AML-193 (cell line): ENCODE results near the gene SHISAL1.

Experiments used
- DNase-seq, 2 experiments: peaks; one replicate each; lab custom pipeline; 2025; lab: John Stamatoyannopoulos, UW

Gene SHISAL1

DNA sequence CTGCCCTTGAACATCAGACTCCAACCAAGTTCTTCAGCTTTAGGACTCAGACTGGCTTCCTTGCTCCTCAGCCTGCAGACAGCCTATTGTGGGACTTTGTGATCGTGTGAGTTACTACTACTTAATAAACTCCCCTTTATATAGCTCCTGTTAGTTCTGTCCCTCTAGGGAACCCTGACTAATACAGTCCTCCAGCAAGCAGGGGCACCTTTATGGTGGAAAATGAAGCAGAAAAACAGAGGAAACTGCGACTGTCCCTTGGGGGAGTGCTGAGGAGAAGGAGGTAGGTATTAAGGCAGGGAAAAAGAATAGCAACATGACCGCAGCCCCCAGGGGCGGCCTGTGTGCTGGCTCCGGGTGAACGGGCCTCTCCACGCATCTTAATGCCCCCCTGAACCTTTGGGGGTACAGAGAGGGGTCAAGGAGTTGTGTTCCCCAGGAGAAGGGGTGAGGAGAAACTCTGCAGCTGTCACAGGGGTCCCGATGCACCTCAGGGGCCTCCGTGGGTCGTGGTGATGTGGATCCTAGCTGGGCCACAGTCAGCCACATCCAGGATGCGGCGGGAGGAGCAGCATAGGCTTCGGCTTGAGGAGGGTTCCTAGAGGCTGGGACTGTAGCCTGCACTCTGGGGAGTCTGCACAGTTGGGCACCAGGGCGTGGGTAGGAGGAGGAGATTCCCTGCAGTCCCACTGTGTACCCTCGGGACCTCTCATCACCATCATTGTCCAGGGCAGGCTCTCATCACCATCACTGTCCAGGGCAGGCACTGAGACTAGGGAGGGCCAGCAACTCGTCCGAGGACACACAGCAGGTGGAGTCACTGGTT lies 34.3 kb downstream of the SHISAL1 start:
- no peak for DNase-seq

DNA sequence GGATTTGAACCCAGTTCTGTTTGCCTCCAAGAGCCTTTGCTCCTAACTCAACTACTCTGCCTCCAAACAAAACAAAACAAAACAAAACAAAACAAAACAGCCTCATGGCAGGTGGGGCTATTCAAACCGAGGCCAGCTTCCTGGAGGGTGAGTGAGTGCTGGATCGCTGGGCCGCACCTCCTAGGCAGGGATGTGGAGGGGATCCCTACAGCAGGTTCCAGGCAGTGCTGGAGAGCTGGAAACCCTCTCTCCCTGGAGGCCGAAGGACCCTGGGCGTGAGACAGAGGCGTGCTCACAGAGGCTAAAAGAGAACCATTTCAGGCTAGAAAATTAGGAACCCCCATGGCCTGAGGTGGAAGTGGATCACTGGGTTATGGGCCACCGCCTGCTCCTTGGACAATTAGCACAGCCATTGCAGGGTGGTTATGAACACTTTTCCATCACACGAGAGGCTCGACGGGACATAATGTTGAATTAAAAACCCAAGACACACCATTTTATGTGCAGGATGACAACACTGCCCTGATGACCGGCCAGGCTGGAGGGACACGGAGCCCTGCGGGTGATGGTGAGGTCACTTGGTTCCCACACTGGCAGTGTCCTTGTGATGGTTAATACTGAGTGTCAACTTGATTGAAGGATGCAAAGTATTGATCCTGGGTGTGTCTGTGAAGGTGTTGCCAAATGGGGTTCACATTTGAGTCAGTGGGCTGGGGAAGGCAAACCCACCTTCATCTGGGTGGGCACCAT lies 35.2 kb downstream of the SHISAL1 start:
- no peak for DNase-seq

DNA sequence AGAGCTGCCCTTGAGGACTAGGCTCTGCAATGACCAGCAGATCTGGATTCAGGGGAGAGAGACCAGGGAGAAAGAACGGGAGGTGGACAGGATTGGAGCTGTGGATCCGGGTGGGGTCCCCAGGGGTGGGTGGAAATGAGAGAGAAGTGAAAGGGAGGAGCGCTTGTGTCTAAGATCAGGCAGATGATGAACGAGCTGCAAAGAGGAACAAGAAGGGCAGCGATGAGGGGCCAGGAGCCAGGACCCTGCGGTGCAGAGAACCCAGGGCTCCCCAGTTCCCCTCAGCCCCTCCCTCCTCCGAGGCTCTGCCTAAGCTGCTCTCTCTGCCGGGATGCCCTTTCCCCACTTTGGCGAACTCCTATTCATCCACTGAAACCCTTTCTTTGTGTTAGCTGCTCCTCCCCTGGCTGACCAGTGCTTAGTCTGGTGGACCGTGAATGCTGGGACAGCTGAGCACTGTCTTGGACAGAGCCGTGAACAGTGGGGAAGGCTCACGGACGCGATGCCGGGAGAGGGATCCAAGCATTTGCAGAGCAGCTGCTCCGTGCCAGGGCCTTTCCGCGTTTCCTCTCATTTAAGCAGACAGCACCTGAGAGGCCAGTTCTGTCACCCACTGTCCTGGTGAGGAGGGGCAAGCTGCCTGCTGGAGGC lies 35.9 kb downstream of the SHISAL1 start:
- DNase-seq, result no peak

DNA sequence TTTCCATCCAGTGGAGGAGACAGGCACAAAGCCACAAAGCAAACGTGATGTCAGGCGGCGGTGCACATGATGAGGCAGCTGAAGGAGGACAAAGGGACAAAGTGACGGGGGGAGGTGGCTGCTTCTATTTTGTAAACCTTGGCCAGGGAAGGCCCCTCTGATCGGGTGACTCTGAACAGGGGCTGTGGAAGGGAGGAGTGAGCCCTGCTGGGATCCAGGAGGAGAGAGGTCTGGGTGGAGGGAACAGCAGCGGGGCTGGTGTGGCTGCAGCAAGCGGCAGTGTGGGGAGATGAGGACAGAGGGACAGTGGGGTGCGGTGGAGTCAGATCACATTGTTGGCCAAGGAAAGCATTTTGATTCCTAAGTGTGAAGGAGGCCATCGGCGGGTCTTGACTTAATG lies 36.7 kb downstream of the SHISAL1 start:
- DNase-seq, result no peak

DNA sequence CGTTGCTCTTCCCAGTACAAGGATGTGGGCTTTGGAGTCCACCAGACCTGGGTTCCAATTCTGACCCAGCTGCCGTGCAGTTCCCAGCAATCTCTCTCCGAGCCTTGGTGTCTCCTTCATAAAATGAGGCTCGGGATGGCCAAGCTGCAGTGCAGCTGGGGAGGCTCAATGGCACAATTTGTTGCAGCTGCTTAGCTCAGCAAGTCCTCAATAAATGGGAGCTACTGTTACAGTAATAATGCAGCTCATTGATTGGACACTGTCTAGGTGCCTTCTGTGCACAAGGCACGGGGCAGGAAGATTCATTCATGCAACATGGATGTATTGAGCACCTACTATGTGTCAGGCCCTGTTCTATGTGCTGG lies 37.1 kb downstream of the SHISAL1 start:
- DNase-seq, result no peak

DNA sequence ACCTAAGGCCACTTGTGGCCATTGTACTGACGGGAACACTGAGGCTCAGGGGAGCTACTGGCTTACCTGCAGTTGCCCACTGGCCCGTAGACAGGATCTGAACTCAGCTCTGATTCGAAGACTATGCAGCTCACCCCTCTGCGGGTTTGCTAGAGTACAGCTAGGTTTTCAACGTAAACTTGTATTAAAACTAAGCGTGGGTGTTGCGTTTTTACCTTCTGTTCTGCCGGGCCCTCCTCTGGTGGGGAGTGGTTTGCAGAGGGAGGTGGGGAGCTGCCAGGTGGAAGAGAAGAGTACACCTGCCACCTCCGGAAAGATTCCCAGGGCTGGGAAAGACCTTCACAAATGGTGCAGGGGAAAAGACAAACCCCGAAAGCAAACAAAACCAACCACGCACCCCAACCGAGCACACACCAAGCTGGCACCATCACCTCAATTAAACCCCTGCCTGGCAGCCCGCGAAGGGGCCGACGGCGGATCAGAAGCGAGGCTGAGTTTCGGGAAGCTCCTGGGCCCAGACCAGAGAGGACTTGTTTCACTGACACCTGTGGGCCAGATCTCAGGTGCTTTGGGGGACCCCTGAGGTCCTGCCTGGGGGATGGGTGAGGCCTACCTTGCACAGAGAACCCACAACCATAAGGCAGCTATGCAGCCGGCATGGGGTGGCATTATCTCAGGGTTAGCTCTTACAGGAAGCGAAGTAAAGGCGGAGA lies 37.7 kb downstream of the SHISAL1 start:
- no peak for DNase-seq

DNA sequence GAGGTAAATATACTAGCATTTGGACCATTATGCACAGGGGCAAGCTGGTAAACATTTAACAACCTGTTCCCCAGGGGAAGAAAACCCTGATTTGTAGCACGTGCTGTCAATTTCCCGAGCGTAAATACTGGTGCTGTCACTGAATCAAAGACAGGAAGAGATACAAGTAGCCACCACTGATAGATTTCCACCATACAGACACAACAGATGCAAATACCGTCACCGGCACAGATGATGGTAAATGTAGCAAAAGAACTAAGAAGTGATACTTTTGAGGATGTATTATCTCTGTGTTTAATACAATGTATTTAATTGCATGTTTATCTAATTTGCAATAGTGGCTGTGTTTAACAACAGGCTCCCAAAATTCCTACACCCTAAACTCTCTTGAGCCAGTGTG lies 39.6 kb downstream of the SHISAL1 start:
- no peak for DNase-seq

DNA sequence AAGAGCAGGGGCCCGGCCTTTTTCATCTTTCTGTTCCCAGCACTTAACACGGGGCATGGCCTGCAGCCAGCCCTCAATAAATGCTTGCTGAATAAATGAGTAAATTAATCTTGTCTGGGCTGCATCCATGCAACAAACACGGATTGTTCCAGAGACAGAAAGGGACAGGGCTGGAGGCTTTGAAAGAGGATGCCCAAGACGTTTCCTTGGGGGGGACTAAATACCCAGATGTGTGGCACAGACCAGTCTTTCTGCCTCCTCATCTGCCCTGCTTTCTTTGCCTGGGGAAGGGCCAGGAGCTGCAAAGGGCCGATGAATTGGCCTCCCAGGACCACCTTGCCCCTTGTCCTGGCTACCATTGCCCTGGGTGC lies 40.4 kb downstream of the SHISAL1 start:
- no peak for DNase-seq

DNA sequence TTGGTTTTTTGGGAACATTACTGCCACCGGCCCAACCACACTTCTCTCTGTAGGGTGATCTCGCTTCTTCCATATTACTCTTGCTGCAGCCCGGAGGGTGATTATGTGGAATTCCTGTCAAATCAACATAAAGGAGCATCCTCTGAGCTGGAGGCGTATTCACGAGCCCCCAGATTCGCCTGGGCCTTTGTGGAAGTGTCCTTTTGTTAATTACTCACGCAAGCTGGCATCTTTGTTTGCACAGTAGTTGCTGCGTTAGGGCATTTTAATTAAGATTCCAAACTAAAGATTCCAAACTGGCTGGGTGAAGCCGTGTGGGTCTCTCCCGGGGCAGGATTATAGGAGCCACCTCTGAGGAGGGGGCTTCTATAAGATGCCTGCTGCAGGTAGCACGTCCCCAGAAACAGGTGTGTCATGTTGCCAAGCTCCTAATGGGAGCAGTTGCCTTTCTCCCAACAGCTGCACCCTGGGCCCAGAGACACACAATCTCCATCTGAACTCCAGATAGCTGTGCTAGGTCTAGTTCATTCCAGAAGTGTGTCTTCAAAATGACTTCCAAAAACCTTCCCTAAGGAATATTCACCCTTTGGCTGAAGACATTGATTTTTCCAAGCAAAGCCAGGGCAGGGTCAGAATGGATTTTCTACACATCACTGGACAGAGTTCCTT lies 40.9 kb downstream of the SHISAL1 start:
- DNase-seq, result no peak

DNA sequence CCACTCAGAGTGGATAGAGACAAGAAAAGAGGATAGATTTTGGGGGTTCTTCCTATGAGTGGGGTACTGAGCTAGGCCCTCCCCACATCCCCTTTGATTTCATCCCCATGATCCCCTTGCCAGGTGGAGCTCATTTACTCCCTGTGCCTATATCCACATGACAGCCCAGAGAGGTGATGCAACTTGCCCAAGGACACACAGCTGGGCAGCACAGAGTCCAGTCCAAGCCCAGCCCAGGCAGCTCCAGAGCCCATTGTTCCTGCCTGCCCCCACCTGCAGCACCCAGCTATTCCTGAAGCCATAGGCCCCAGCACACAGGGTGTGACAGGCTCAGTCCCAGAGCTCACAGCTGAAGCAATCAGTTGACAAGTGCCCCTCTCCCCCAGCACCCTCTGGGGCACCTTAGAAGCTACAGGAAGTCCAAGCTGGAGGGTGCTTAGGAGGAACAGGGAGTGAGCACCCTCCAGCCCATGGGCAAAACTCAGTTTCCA lies 41.7 kb downstream of the SHISAL1 start:
- DNase-seq, result no peak

DNA sequence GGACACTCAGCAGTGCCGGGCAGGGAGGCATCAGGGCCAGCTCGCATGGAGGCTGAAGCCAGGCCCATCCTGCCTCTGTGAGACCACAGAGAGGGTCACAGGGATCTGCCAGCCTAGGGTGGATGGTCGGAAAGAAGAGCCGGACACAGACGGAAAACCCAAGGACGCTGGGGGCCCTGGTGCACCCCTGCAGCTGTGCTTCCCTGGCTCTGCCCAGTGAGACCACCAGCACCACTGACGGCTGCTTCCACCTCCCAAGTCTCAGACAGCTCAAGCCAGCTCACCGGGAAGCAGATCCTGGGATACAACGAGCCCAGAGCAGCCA lies 42.2 kb downstream of the SHISAL1 start:
- DNase-seq, result no peak

DNA sequence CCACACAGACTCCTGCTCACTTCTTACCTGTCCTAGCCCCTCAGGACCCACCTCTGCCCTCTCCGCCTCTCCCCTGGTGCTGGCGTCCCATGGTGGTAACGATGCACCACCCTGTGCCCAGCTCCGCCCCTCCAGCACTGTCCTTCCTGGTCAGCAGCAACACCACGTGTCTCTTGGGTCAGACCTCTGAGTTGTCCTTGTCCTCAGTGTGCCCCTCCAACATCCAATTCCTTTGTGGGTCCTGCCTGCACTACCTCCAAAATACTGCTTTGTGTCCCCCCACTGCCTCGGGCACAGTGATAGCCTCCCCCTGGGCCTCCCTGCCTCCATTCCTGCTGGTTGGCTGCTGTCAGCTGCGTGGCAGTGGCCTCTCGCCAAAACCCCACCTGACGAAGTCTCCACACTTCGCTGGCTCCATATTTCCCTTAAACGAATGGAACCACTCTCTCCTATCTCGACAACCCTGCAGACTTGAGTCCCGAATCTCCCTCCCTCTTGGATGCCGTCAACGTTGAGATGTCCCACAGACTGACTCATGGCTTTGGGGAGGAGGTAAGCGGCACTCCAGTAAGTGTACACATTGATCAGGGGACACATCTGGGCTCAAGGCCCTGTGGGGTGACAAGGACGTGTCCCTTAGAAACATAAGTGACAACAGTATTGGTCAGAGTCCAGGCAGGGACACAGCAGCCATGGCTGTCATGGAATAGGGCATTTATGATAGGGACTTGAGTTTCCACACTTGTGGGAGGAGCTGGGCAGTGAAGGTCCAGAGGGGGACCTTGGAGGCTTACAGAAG lies 42.8 kb downstream of the SHISAL1 start:
- DNase-seq, result no peak

DNA sequence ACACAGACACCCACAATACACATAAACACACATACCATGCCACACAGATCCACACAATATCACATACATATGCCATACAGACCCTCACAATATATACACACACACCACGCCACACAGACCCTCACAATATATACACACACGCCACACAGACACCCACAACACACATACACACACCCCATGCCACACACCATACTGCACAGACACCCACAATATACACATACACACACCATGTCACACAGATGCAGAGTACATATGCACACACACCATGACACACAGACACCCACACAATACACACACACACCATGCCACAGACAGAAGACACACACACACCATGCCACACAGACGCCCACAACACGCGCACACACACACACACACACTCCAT lies 43.6 kb downstream of the SHISAL1 start:
- DNase-seq, result no peak

DNA sequence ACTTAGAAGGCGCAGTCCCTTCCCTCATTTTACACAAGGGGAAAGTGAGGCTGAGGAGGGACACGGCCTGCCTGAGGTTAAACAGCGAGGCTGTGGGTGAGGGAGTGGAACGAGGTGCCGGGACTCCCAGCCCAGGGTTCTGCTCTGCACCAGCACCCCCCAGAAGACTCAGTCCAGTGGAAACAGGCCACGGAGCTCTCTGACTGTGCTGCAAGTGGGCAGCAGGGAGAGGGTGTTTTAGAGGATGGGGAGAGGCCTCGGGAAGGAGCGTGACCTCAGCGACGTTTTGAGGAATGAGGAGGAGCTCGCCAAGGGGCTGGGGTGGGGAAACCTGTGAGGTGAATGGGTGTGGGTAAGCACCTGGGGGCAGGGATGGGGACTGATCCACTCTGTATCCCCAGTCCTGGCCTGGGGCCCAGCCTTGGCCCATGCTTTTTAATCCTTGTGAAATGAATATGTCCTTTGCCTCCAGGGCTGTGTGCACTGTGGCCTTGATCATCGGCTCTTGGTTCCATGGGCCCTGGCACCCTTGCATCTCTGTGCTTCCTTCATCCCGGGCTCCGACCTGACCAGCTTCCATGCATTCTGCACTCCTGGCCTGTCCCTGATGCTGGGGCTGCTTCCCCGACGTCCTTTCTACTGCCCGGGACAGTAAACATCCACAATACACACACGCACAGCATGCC lies 44.2 kb downstream of the SHISAL1 start:
- DNase-seq, result no peak

DNA sequence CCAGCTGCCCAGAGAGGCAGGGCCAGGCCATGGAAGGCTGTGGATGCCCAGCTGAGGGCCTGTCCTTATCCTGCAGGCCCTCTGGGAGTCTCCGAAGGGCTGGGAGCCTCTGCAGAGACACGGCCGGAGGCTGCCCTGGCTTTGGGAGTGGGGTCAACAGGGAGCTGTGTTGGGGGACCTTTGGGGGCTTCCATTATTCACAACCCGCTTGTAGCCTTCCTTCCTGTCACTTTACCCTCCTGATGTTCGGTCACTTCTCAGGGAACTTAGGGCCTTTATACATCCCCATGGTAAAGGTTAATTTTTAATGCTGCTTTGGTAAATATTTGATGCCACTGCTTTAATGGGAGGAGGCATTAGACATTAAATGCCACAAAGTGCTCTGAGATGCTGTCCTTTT lies 44.9 kb downstream of the SHISAL1 start:
- no peak for DNase-seq

DNA sequence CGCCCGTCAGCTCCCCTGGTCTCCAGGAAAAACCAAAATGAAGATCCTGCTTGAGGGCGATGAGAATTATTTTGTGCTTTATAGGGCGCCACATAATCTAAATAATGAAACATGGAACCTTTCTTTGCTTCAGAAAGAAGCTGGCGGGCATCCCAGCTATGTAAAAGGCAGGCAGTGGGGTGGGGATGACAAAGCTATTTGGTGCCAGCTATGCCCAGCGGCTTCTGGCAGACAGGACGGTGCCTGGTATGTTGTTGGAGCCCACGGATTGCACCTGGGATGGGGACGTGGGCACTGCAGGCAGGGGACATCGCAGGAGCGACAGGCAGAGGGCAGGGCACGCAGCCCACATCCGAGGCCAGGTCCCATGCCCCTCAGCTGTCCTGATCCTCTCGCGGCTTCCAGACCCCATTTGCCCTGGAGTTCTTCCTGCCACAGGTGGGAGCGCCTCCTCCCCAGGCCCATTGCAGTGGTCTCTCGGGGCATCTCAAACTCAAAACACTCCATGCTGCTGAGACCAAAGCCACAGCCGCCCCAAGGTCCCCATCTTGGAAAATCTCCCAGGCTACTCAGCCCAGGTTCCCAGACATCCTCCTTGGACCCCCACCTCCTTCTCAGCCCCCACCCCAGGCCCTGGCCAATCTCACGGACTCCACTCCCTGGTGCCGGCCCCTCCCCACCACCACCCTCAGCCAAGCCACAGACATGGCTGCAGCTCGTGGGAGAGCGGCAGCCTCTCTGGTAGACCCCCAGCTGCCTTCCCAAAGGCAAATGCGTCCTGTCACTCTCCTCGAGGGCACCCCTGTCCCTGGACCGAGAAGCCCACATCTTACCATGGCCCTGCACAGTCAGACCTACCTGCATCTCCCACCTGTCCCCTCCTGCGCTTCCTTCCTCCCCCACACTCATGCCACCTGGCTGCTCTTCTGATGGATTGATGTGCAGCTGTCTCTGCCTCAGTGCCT lies 45.7 kb downstream of the SHISAL1 start:
- no peak for DNase-seq

DNA sequence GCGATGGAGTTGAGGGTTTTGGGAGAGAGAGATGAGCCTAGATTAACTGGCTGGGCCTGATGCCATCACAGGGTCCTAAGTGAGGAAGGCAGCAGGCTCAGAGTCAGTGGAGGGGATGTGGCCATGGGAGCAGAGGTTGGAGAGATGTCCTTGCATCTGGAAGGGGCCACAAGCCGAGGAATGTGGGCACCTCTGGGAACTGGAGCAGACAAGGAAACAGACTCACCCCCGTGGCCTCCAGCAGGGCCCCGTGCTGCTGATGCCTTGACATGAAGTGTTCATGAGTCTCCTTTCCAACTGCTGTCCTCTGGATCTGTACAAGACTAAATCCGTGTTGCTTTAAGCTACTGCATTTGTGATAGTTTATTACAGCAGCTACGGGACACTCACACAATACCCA lies 49.2 kb downstream of the SHISAL1 start:
- no peak for DNase-seq

DNA sequence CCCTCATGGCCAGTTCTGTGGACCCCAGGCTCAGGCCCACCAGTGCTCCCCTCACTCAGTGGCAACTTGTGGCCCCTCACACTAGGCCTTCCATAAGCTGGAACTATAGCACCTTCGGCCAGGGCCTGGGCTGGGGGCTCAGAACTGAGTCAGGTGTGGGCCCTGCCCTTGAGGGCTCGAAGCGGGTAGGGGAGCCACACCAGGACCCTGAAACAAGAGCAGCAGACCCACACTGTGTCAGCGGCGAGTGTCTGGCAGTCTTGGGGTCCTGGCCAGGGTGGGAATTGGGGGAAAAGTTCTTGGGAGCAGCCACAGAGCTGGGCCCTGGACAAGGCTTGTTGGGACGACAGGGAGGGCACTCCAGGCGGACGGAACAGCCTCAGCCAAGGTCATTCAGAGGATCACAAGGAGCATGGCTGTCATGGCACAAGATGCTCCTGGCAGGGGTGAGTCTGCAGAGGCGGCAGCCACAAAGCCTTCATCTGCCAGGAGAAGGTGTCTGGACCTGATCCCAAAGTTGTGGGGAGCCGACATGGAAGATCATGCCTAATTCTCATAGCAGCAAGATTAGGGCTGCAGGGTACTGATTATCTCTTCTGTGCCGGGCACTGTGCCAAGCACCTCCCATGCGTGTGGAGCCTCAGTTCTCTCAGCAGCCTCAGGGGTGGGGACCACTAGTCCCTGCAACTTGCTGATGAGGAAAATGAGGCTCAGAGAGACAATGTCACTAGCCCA lies 50.7 kb downstream of the SHISAL1 start:
- DNase-seq, result no peak
